ENCODE measurements around the gene LIX1L.

Gene LIX1L

DNA sequence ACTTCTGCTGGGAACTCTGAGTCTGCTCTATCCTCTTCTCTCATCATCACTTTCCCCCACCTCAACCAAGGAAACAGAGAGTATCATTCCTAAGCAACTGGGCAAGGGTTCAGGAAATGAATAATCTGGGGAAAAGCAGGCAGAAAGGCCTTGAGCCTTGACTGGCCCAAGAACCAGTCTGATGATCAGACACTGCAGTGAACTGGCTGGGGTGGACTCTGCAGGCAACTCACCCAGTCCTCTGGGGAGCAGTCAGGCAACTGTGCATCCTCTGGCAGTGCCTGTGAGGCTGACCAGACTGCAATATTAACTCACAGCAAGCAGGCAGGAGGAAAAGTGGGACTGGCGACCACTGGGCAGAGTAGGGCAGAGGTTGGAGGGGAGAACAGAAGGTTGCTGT, 73.1 kb downstream of the LIX1L start:
- Histone ChIP-seq H3K9me3 (replicated peaks; ENCODE audit: low read length) (no peaks in the 10 kb centered on the region), H3K4me1 (ENCODE audit: control insufficient read depth, insufficient read depth, low read length) (peaks cover 13% of the 10 kb centered on the region), H3K9ac (ENCODE audit: low read depth, low read length) (no peak overlapping the region), H3K36me3 (ENCODE audit: insufficient read depth, low read length) (no peaks in the 10 kb centered on the region), H3K4me2 (ENCODE audit: low read length) (peak overlapping the region; percentile 87), H3K27me3 (ENCODE audit: control insufficient read depth, insufficient read depth, low read length) (no peaks in the 10 kb centered on the region), H3K4me3 (ENCODE audit: low read length) (no peak overlapping the region)
